A549 (cell line): ENCODE results near the gene EBP. TPM values are rescaled to one million over a fixed set of nuclear protein-coding genes. Genes with fewer than 3 reads are reported as not detected.

Experiments used
- ATAC-seq, 2 experiments: fragments of 200-7000 bp in 1 of 2; fragments of >200 bp in 1 of 2; cut with Nextera tagmentation in 1 of 2; cut with Tn5 transposase in 1 of 2; 3 replicates each; pipeline versions ENCODE4 v1.8.0 to v1.9.1; 2018 to 2020; ENCODE audit warnings: mild to moderate bottlenecking in 1 of 2, moderate library complexity in 1 of 2
- CTCF ChIA-PET: fragments of 300-600 bp; sonication (Branson Sonifier 250); formaldehyde crosslinking; extraction: SDS; loops from one replicate; lab custom pipeline; 2021; ENCODE audit warnings: antibody characterized with exemption, inconsistent platforms; lab: Yijun Ruan, JAX
- POLR2A ChIA-PET: fragments of 350-600 bp; formaldehyde crosslinking; extraction: SDS; loops from one replicate; lab custom pipeline; 2021; ENCODE audit warnings: antibody characterized with exemption, inconsistent platforms; lab: Yijun Ruan, JAX
- DNase-seq, 2 experiments: peaks; one replicate each; pipeline versions ENCODE4 v3.0.0 to v3.0.0-alpha.2; 2011 to 2016; ENCODE audit warnings: low read depth in 1 of 2, low spot score in 1 of 2
- FAIRE-seq: peaks from 2 replicates; lab custom pipeline; 2011; peaks lifted over from hg19 to GRCh38; lab: Jason Lieb, UNC
- H3K27ac ChIP-seq, 2 experiments: fragments of >200 bp; sonication (Bioruptor Twin); formaldehyde crosslinking; 3 replicates each; pipeline ENCODE4 v1.5.1; 2016 to 2017
- H3K4me1 ChIP-seq: fragments of >200 bp; sonication (Bioruptor Twin); formaldehyde crosslinking; 3 replicates; pipeline ENCODE4 v1.6.1; 2016
- H3K4me2 ChIP-seq: fragments of >200 bp; sonication (Bioruptor Twin); formaldehyde crosslinking; 3 replicates; pipeline ENCODE4 v1.6.1; 2016
- H3K4me3 ChIP-seq: fragments of >200 bp; sonication (Bioruptor Twin); formaldehyde crosslinking; 3 replicates; pipeline ENCODE4 v1.5.1; 2016
- H3K9me3 ChIP-seq: fragments of >200 bp; sonication (Bioruptor Twin); formaldehyde crosslinking; 3 replicates; pipeline ENCODE4 v1.6.1; 2016
- BHLHE40 ChIP-seq: IDR thresholded peaks from 2 replicates; pipeline ENCODE4 v1.6.1; 2012; ENCODE audit warnings: low read depth, low read length, inconsistent platforms
- CHD2 ChIP-seq: fragments of 150-350 bp; IDR thresholded peaks from 2 replicates; pipeline ENCODE4 v1.6.1; 2014; ENCODE audit warnings: low read length; ENCODE audit not compliant: partially characterized antibody
- CTCF ChIP-seq: fragments of >200 bp; sonication (Bioruptor Twin); formaldehyde crosslinking; IDR thresholded peaks from 3 replicates; pipeline ENCODE4 v1.5.1; 2016
- E2F6 ChIP-seq: IDR thresholded peaks from 2 replicates; pipeline ENCODE4 v1.6.1; 2012; ENCODE audit warnings: low read depth, borderline replicate concordance
- EHF ChIP-seq: fragments of 250-450 bp; sonication (Bioruptor Pico); IDR thresholded peaks from 2 replicates; pipeline ENCODE4 v1.5.0; 2020; ENCODE audit warnings: mild to moderate bottlenecking
- ELK1 ChIP-seq: fragments of 150-350 bp; IDR thresholded peaks from 2 replicates; pipeline ENCODE4 v1.6.1; 2014; ENCODE audit warnings: low read depth, mild to moderate bottlenecking, low read length
- FOSB ChIP-seq: fragments of 250-450 bp; sonication (Bioruptor Pico); IDR thresholded peaks from 2 replicates; pipeline ENCODE4 v1.5.0; 2020; ENCODE audit warnings: mild to moderate bottlenecking, moderate library complexity
- FOXS1 ChIP-seq: fragments of 250-450 bp; sonication (Bioruptor Pico); IDR thresholded peaks from 2 replicates; pipeline ENCODE4 v1.5.0; 2020; ENCODE audit warnings: mild to moderate bottlenecking, moderate library complexity
- GATA3 ChIP-seq: IDR thresholded peaks from 2 replicates; pipeline ENCODE4 v1.6.1; 2012; ENCODE audit warnings: borderline replicate concordance
- HES2 ChIP-seq: fragments of >200 bp; sonication (Bioruptor Twin); formaldehyde crosslinking; IDR thresholded peaks from 2 replicates; pipeline ENCODE4 v1.6.1; 2016
- HOXA7 ChIP-seq: fragments of 250-450 bp; sonication (Bioruptor Pico); IDR thresholded peaks from 2 replicates; pipeline ENCODE4 v1.5.0; 2020; ENCODE audit warnings: mild to moderate bottlenecking, moderate library complexity
- HOXB13 ChIP-seq: fragments of 250-450 bp; sonication (Bioruptor Pico); IDR thresholded peaks from 2 replicates; pipeline ENCODE4 v1.5.0; 2020; ENCODE audit warnings: low read depth, mild to moderate bottlenecking, moderate library complexity
- JUN ChIP-seq, 2 experiments: fragments of >200 bp; sonication (Bioruptor Twin); formaldehyde crosslinking; IDR thresholded peaks; 2 replicates in 1 of 2; 3 replicates in 1 of 2; pipeline ENCODE4 v1.6.1; 2016 to 2017
- KDM5A ChIP-seq: fragments of 200-600 bp; sonication (generic); IDR thresholded peaks from 2 replicates; pipeline ENCODE4 v1.6.1; 2016; ENCODE audit warnings: antibody characterized with exemption, mild to moderate bottlenecking
- MAX ChIP-seq: IDR thresholded peaks from 2 replicates; pipeline ENCODE4 v1.6.1; 2012
- NFE2L2 ChIP-seq: fragments of 150-350 bp; conservative IDR thresholded peaks from 2 replicates; pipeline ENCODE4 v1.6.1; 2014; ENCODE audit warnings: low read length
- NPAS2 ChIP-seq: fragments of 250-450 bp; sonication (Bioruptor Pico); IDR thresholded peaks from 2 replicates; pipeline ENCODE4 v1.8.0; 2022; ENCODE audit warnings: mild to moderate bottlenecking, moderate library complexity, borderline replicate concordance
- RARB ChIP-seq: fragments of 250-450 bp; sonication (Bioruptor Pico); IDR thresholded peaks from 2 replicates; pipeline ENCODE4 v1.8.0; 2021; ENCODE audit warnings: mild to moderate bottlenecking, moderate library complexity
- REST ChIP-seq: fragments of 200-600 bp; sonication (generic); IDR thresholded peaks from 2 replicates; pipeline ENCODE4 v1.6.1; 2016; ENCODE audit warnings: antibody characterized with exemption, mild to moderate bottlenecking, moderate library complexity
- SMC3 ChIP-seq: fragments of >200 bp; sonication (Bioruptor Twin); formaldehyde crosslinking; IDR thresholded peaks from 3 replicates; pipeline ENCODE4 v1.6.1; 2018; ENCODE audit warnings: inconsistent platforms
- SREBF2 ChIP-seq: fragments of 450-650 bp; IDR thresholded peaks from 2 replicates; pipeline ENCODE4 v1.6.1; 2014; ENCODE audit warnings: mild to moderate bottlenecking, moderate library complexity
- ZFP36 ChIP-seq: fragments of 450-650 bp; IDR thresholded peaks from 2 replicates; pipeline ENCODE4 v1.6.1; 2014; ENCODE audit warnings: borderline replicate concordance; ENCODE audit not compliant: partially characterized antibody
- ZNF302 ChIP-seq: fragments of 250-450 bp; sonication (Bioruptor Pico); IDR thresholded peaks from 2 replicates; pipeline ENCODE4 v1.9.0; 2021; ENCODE audit warnings: inconsistent platforms, mild to moderate bottlenecking, moderate library complexity
- WGBS: methylation state at CpG from one replicate; pipeline ENCODE4 v1.1.6; 2017; ENCODE audit errors: missing lambda C conversion rate; 5-methylcytosine and 5-hydroxymethylcytosine counted together
- polyA plus RNA-seq, 4 experiments: library from polyadenylated mRNA; depleted of rRNA in 3 of 4; stranded (reverse); fragments of >200 nt; fragmentation: RNase III in 1 of 4; extraction: RNeasy Plus Mini Kit Qiagen cat#74134 plus additional on column Dnase treatment in 1 of 4; gene quantifications; 2 replicates in 3 of 4; 3 replicates in 1 of 4; pipeline ENCODE4 v1.2.3, GENCODE V29; 2011 to 2017

EBP gene
- polyA plus RNA-seq, 2 of the 4 experiments (the other 2 are of a cell fraction): 82.9 to 159 TPM

- Histone ChIP-seq H3K4me3 (no peak overlapping the region), H3K9me3 (no peaks in the 10 kb centered on the region), H3K4me2 (no peak overlapping the region), H3K4me1 (peaks cover 3% of the 10 kb centered on the region; the same call in 1 of the 3 replicates)
- WGBS: 87% methylated on average over 12 of the region's 20 CpGs
- POLR2A ChIA-PET: no interaction called here
- ATAC-seq: no peak
- no peak for FAIRE-seq
- TF ChIP-seq HES2: no peak
- TF ChIP-seq JUN (IDR thresholded peaks at IDR 0.05): no peak
- no peak for TF ChIP-seq SREBF2
- TF ChIP-seq, all 56 proteins: peak for 0
- CTCF ChIA-PET: interaction anchor here (1.1 to 1.4 kb wide), 4 partner anchors 15 to 423 kb away, joined by 3 to 5 read pairs (median 3); partner anchors contain the start of gene TBC1D25
- no peak overlapping the region for H3K27ac ChIP-seq
- no peak for DNase-seq
Measured at GRCh38 chrX:48512371-48512935, 9.2 kb upstream of the EBP start.

- H3K27ac ChIP-seq: no peak overlapping the region
- 80% methylated on average over 4 of the region's 4 CpGs for WGBS
- ChIA-PET CTCF (interaction anchor here (0.8 to 1.4 kb wide), 3 partner anchors 9 to 39 kb away, joined by 3 to 5 read pairs (median 3); partner anchors contain the start of gene TBC1D25), POLR2A (no interaction called here)
- peaks cover 3% of the 10 kb centered on the region; the same call in 1 of the 3 replicates for H3K4me1 ChIP-seq
- H3K4me2 ChIP-seq: no peak overlapping the region
- ATAC-seq (no peak), FAIRE-seq (no peak), DNase-seq (no peak)
- no peak overlapping the region for H3K4me3 ChIP-seq
- TF ChIP-seq HOXA7 (no peak), FOSB (CRISPR knock-in tag) (no peak), ZFP36 (no peak), GATA3 (no peak), REST (no peak), ELK1 (no peak), MAX (no peak), E2F6 (no peak), ZNF302 (CRISPR knock-in tag) (no peak), NPAS2 (CRISPR knock-in tag) (no peak), SMC3 (no peak)
- no peaks in the 10 kb centered on the region for H3K9me3 ChIP-seq
Measured at GRCh38 chrX:48513670-48514069, 7.9 kb upstream of the EBP start.

GRCh38 chrX:48514126-48514806 lies 7.3 kb upstream of the EBP start:
- POLR2A ChIA-PET: no interaction called here
- Histone ChIP-seq H3K4me3 (no peak overlapping the region), H3K4me2 (no peak overlapping the region), H3K9me3 (no peaks in the 10 kb centered on the region), H3K27ac (no peak overlapping the region), H3K4me1 (peaks cover 3% of the 10 kb centered on the region; the same call in 1 of the 3 replicates)
- no peak for FAIRE-seq
- no peak for DNase-seq
- WGBS: 74% methylated on average over 10 of the region's 16 CpGs
- CTCF ChIA-PET: interaction anchor here (0.8 to 1.4 kb wide), 2 partner anchors 9 to 40 kb away, joined by 3 read pairs; no protein-coding TSS in a partner anchor
- ATAC-seq: no peak
- TF ChIP-seq CHD2 (no peak), CTCF (no peak), BHLHE40 (no peak), EHF (CRISPR knock-in tag) (no peak), RARB (CRISPR knock-in tag) (no peak), SMC3 (no peak), HOXB13 (CRISPR knock-in tag) (no peak), NFE2L2 (no peak), KDM5A (no peak), FOXS1 (no peak), ELK1 (no peak)
